Fibroblast of lung (primary cell): ENCODE measurements around the gene ABCG5. TPM values are rescaled to one million over a fixed set of nuclear protein-coding genes. Genes with fewer than 3 reads are reported as not detected.

Experiments
- DNase-seq, 2 donors: peaks; one replicate each; pipeline versions ENCODE4 v3.0.0 to v3.0.0-alpha.2; 2010; ENCODE audit warnings: low read depth in 2 of 2
- H2AFZ ChIP-seq: 2 replicates; pipeline ENCODE4 v1.5.1; 2012; ENCODE audit warnings: low read length, control low read depth, inconsistent platforms
- H3K27ac ChIP-seq: 2 replicates; pipeline ENCODE4 v1.5.1; 2011; ENCODE audit warnings: low read length, control low read depth; ENCODE audit not compliant: insufficient read depth
- H3K27me3 ChIP-seq: 2 replicates; pipeline ENCODE4 v1.5.1; 2011; ENCODE audit warnings: mild to moderate bottlenecking, low read length; ENCODE audit not compliant: control insufficient read depth, insufficient read depth
- H3K36me3 ChIP-seq: 2 replicates; pipeline ENCODE4 v1.5.1; 2011; ENCODE audit warnings: low read length; ENCODE audit not compliant: control insufficient read depth, insufficient read depth
- H3K4me1 ChIP-seq: 2 replicates; pipeline ENCODE4 v1.5.1; 2011; ENCODE audit warnings: low read length; ENCODE audit not compliant: control insufficient read depth, insufficient read depth; ENCODE audit errors: extremely low read depth
- H3K4me2 ChIP-seq: 2 replicates; pipeline ENCODE4 v1.5.1; 2011; ENCODE audit warnings: low read length, control low read depth; ENCODE audit not compliant: insufficient read depth; ENCODE audit errors: extremely low read depth
- H3K4me3 ChIP-seq, 4 experiments: fragments of 200-600 bp in 1 of 4; sonication (generic) in 1 of 4; replicated peaks in 1 of 4; 2 replicates each; pipeline ENCODE4 v1.5.1; 2011 to 2016; ENCODE audit warnings: low read length in 4 of 4, low read depth in 3 of 4, mild to moderate bottlenecking in 3 of 4, control low read depth in 2 of 4, inconsistent platforms in 1 of 4, mixed read lengths in 1 of 4; ENCODE audit not compliant: insufficient read depth in 1 of 4; ENCODE audit errors: control extremely low read depth in 1 of 4
- H3K79me2 ChIP-seq: 2 replicates; pipeline ENCODE4 v1.5.1; 2012; ENCODE audit warnings: mild to moderate bottlenecking, low read length, inconsistent platforms; ENCODE audit not compliant: control insufficient read depth, insufficient read depth
- H3K9ac ChIP-seq: 2 replicates; pipeline ENCODE4 v1.5.1; 2011; ENCODE audit warnings: mild to moderate bottlenecking, low read length, control low read depth; ENCODE audit not compliant: insufficient read depth
- H3K9me3 ChIP-seq: 2 replicates; pipeline ENCODE4 v1.5.1; 2012; ENCODE audit warnings: low read depth, low read length; ENCODE audit not compliant: control insufficient read depth, insufficient read depth
- H4K20me1 ChIP-seq: 2 replicates; pipeline ENCODE4 v1.5.1; 2011; ENCODE audit warnings: low read length; ENCODE audit not compliant: control insufficient read depth, insufficient read depth; ENCODE audit errors: extremely low read depth
- EZH2 ChIP-seq: IDR thresholded peaks from 2 replicates; pipeline ENCODE4 v1.5.1; 2012; ENCODE audit warnings: low read length, control low read depth, mild to moderate bottlenecking; ENCODE audit errors: missing control alignments
- polyA plus RNA-seq, 2 donors: library from polyadenylated mRNA; depleted of rRNA in 1 of 2; stranded (reverse) in 1 of 2; unstranded in 1 of 2; fragments of >200 nt; gene quantifications; 2 replicates each; pipeline ENCODE4 v1.2.1, GENCODE V29; 2011 to 2012; ENCODE audit warnings: missing spikeins in 1 of 2
- total RNA-seq: library from RNA; depleted of rRNA; stranded (reverse); fragments of >200 nt; gene quantifications from 2 replicates; pipeline ENCODE4 v1.2.1, GENCODE V29; 2014
- TF ChIP-seq, protein P1 (sequence below), 2 donors: IDR thresholded peaks in 1 of 2; conservative IDR thresholded peaks in 1 of 2; 1 replicate in 1 of 2; 2 replicates in 1 of 2; pipeline ENCODE4 v1.5.1; 2011 to 2012; ENCODE audit warnings: low read length in 2 of 2, control low read depth in 1 of 2, inconsistent platforms in 1 of 2, low read depth in 1 of 2, mild to moderate bottlenecking in 1 of 2

Gene ABCG5
- total and polyA plus RNA-seq, 2 donors (not counting 1 experiment from before 2014, with no cell fraction given) = not detected

DNA sequence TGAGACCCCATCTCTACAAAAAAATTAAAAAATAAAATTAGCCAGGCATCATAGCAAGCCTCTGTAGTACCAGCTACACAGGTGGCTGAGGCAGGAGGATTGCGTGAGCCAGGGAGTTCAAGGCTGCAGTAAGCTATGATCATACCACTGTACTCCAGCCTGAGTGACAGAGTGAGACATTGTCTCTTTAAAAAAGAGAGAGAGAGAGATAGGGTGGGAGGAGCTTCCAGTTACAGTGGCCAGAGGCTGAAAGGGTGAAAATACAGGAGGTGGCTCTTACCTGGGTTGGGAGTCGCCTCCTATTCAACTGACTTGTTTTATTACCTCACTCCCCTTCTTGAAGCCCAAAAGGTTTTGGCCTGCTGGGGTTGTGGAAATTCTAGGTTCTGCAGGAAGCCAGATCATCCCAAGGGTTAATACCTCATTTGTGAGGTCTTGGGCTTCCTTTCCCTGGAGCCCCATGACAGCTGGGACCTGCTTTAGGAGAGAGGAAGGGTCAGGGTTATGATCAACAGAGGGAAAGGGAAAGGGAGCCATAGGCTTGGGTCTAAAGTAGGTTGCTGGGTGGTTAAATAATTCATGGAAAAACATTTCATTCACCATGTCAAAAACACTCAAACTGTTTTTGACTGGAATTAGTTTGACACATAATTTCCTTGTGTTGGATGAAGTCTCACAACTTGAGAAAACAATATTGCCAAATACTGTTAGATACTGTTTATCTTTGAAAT lies 47.4 kb downstream of the ABCG5 start:
- H3K4me2 ChIP-seq = no peak overlapping the region
- H3K9ac ChIP-seq = no peak overlapping the region
- H3K27me3 ChIP-seq = no peaks in the 10 kb centered on the region
- no peaks in the 10 kb centered on the region for H4K20me1 ChIP-seq
- no peak for TF ChIP-seq EZH2
- TF ChIP-seq, protein P1, sequence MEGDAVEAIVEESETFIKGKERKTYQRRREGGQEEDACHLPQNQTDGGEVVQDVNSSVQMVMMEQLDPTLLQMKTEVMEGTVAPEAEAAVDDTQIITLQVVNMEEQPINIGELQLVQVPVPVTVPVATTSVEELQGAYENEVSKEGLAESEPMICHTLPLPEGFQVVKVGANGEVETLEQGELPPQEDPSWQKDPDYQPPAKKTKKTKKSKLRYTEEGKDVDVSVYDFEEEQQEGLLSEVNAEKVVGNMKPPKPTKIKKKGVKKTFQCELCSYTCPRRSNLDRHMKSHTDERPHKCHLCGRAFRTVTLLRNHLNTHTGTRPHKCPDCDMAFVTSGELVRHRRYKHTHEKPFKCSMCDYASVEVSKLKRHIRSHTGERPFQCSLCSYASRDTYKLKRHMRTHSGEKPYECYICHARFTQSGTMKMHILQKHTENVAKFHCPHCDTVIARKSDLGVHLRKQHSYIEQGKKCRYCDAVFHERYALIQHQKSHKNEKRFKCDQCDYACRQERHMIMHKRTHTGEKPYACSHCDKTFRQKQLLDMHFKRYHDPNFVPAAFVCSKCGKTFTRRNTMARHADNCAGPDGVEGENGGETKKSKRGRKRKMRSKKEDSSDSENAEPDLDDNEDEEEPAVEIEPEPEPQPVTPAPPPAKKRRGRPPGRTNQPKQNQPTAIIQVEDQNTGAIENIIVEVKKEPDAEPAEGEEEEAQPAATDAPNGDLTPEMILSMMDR (conservative IDR thresholded peaks at IDR 0.05 in 1 of 2, IDR thresholded peaks at IDR 0.05 in 1 of 2; ENCODE audit: low read depth in 1 of 2, low read length in 2 of 2) = no peak
- H2AFZ ChIP-seq = no peak overlapping the region
- H3K4me3 ChIP-seq = no peak overlapping the region
- peak in 1 of 2 donors; percentile 48 for DNase-seq
- no peaks in the 10 kb centered on the region for H3K4me1 ChIP-seq
- no peak overlapping the region for H3K27ac ChIP-seq
- no peaks in the 10 kb centered on the region for H3K9me3 ChIP-seq
- no peaks in the 10 kb centered on the region for H3K79me2 ChIP-seq
- H3K36me3 ChIP-seq = no peaks in the 10 kb centered on the region

DNA sequence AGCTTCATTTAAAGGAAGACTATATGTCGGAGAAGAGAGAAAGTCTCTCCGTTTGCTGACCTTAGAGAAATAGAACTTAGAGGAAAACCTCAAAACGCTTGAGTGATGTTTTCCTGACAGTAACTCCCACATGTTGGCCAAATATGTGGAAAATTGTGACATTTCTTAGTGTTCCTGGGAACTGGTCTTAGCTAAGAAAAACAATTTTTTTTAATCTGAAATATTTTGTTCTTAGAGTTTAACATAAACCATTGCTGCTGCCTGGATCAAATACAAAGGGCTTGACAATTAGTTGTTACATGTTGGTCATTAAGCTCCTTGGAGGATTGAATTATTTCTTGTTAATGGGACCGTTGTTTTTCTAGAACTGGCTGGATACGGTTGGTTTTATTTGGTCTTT lies 48.5 kb downstream of the ABCG5 start:
- peak in 1 of 2 donors; percentile 81 for DNase-seq
- no peak overlapping the region for H3K4me3 ChIP-seq
- TF ChIP-seq, protein P1 (conservative IDR thresholded peaks at IDR 0.05 in 1 of 2, IDR thresholded peaks at IDR 0.05 in 1 of 2; ENCODE audit: low read depth in 1 of 2, low read length in 2 of 2) = no peak
- no peak for TF ChIP-seq EZH2
- H3K27ac ChIP-seq = no peak overlapping the region
- H3K27me3 ChIP-seq = no peaks in the 10 kb centered on the region
- no peaks in the 10 kb centered on the region for H3K36me3 ChIP-seq
- no peaks in the 10 kb centered on the region for H3K4me1 ChIP-seq
- no peak overlapping the region for H3K4me2 ChIP-seq
- no peak overlapping the region for H3K9ac ChIP-seq
- no peaks in the 10 kb centered on the region for H4K20me1 ChIP-seq
- H3K9me3 ChIP-seq = no peaks in the 10 kb centered on the region
- H3K79me2 ChIP-seq = no peaks in the 10 kb centered on the region
- no peak overlapping the region for H2AFZ ChIP-seq

DNA sequence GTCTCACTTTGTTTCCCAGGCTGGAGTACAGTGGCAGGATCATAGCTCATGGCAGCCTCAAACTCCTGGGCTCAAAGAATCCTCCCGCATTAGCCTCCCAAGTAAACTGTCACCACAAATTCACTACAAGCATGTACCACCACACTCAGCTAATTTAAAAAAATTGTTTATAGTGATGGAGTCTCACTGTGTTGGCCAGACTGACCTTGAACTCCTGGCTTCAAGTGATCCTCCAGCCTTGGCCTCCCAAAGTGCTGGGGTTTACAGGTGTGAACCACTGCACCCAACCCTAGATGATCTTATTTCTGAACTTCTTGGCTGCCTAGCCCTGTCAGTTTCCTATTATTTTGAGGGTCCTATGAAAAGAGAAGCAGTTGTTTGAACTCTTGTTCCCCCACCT lies 50.0 kb downstream of the ABCG5 start:
- H3K9me3 ChIP-seq = no peaks in the 10 kb centered on the region
- H2AFZ ChIP-seq = no peak overlapping the region
- H3K27me3 ChIP-seq = no peaks in the 10 kb centered on the region
- H3K9ac ChIP-seq = no peak overlapping the region
- H3K4me3 ChIP-seq = no peak overlapping the region
- H3K79me2 ChIP-seq = no peaks in the 10 kb centered on the region
- H3K4me2 ChIP-seq = no peak overlapping the region
- H4K20me1 ChIP-seq = no peaks in the 10 kb centered on the region
- H3K4me1 ChIP-seq = no peaks in the 10 kb centered on the region
- H3K36me3 ChIP-seq = no peaks in the 10 kb centered on the region
- no peak for DNase-seq
- TF ChIP-seq, protein P1 (conservative IDR thresholded peaks at IDR 0.05 in 1 of 2, IDR thresholded peaks at IDR 0.05 in 1 of 2; ENCODE audit: low read depth in 1 of 2, low read length in 2 of 2) = no peak
- no peak for TF ChIP-seq EZH2
- no peak overlapping the region for H3K27ac ChIP-seq
